Thyroid gland (tissue), 4 donors: ENCODE measurements around the gene CEP131. TPM values are rescaled to one million over a fixed set of nuclear protein-coding genes. Genes with fewer than 3 reads are reported as not detected.

Experiments
- DNase-seq, 2 donors: peaks; one replicate each; pipeline ENCODE4 v3.0.0-alpha.2; 2019
- H3K27ac ChIP-seq, 3 donors: fragments of 200-600 bp; sonication (generic); 1 replicate in 2 of 3; 2 replicates in 1 of 3; pipeline ENCODE4 v1.5.1; 2016 to 2019; ENCODE audit warnings: mild to moderate bottlenecking in 1 of 3, moderate library complexity in 1 of 3
- H3K27me3 ChIP-seq: fragments of 200-600 bp; sonication (generic); one replicate; pipeline ENCODE4 v1.5.1; 2019
- H3K36me3 ChIP-seq, 2 donors: fragments of 200-600 bp; sonication (generic); one replicate each; pipeline ENCODE4 v1.5.1; 2016 to 2019
- H3K4me1 ChIP-seq, 2 donors: fragments of 200-600 bp; sonication (generic); one replicate each; pipeline ENCODE4 v1.5.1; 2017 to 2019
- H3K4me3 ChIP-seq, 3 donors: fragments of 200-600 bp; sonication (generic); replicated peaks in 1 of 3; 1 replicate in 2 of 3; 2 replicates in 1 of 3; pipeline ENCODE4 v1.5.1; 2016; ENCODE audit warnings: mild to moderate bottlenecking in 1 of 3
- H3K9me3 ChIP-seq: fragments of 200-600 bp; sonication (generic); one replicate; pipeline ENCODE4 v1.5.1; 2017
- POLR2A ChIP-seq, 2 donors: fragments of 450-650 bp; IDR thresholded peaks; one replicate each; pipeline ENCODE4 v1.6.1; 2017; ENCODE audit warnings: antibody characterized with exemption in 2 of 2, mild to moderate bottlenecking in 2 of 2, moderate library complexity in 1 of 2
- WGBS, 2 donors: methylation state at CpG; one replicate each; pipeline ENCODE4 v1.1.5; 2017; 5-methylcytosine and 5-hydroxymethylcytosine counted together
- intact Hi-C: fragments of 100-400 bp; cut with DNase I; formaldehyde crosslinking; loops from one replicate; pipeline ENCODE4 v1.15.1; 2023
- total RNA-seq, 4 donors: library from RNA; depleted of rRNA; stranded (reverse); fragments of >200 nt; gene quantifications; one replicate each; pipeline ENCODE4 v1.2.3, GENCODE V29; 2016
- TF ChIP-seq, protein P1 (sequence below), 6 experiments: fragments of 200-600 bp in 3 of 6; fragments of 450-650 bp in 3 of 6; sonication (generic) in 3 of 6; IDR thresholded peaks; one replicate each; pipeline ENCODE4 v1.5.1; 2016 to 2019; ENCODE audit warnings: antibody characterized with exemption in 6 of 6, mild to moderate bottlenecking in 2 of 6, inconsistent platforms in 1 of 6, moderate library complexity in 1 of 6

Gene CEP131
- total RNA-seq, 4 donors from 2014 or later, result 6.9 to 12.0 (median 8.6) TPM

DNA sequence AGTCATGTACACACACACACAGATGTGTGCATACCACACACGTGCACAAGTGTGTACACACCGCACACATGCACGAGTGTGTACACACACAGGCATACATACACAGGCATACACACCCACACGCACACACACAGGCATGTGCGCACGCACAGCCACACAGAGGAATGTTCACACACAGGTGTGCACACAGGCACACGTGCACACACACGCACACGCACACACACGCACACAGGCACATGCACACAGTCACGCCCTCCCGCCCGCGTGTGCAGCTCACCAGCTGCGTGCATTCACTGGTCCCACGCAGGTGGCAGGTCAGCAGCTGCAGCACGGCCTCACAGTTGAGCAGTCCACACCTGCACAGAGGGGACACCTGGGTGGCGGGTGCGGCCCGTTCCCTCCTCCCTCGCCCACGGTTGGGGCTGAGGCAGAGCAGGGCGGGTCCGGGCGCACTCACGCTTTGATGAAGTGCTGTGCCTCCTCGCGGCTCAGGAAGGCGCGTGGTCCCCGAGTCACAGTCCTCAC is 8.4 kb upstream of the CEP131 start:
- TF ChIP-seq, protein P1, sequence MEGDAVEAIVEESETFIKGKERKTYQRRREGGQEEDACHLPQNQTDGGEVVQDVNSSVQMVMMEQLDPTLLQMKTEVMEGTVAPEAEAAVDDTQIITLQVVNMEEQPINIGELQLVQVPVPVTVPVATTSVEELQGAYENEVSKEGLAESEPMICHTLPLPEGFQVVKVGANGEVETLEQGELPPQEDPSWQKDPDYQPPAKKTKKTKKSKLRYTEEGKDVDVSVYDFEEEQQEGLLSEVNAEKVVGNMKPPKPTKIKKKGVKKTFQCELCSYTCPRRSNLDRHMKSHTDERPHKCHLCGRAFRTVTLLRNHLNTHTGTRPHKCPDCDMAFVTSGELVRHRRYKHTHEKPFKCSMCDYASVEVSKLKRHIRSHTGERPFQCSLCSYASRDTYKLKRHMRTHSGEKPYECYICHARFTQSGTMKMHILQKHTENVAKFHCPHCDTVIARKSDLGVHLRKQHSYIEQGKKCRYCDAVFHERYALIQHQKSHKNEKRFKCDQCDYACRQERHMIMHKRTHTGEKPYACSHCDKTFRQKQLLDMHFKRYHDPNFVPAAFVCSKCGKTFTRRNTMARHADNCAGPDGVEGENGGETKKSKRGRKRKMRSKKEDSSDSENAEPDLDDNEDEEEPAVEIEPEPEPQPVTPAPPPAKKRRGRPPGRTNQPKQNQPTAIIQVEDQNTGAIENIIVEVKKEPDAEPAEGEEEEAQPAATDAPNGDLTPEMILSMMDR (IDR thresholded peaks at IDR 0.05), result no peak
- no peak for TF ChIP-seq POLR2A (IDR thresholded peaks at IDR 0.05)
- DNase-seq, result no peak
- WGBS, 2 donors, result 87 to 89% methylated on average over 9 to 30 of the region's 31 CpGs
- H3K4me3 ChIP-seq, result no peak overlapping the region
- peaks cover 13 to 30% of the 10 kb centered on the region in 2 donors for H3K36me3 ChIP-seq
- H3K9me3 ChIP-seq, result no peaks in the 10 kb centered on the region
- intact Hi-C loops, result no loop called here
- no peak overlapping the region for H3K27ac ChIP-seq
- no peaks in the 10 kb centered on the region for H3K4me1 ChIP-seq
- no peaks in the 10 kb centered on the region for H3K27me3 ChIP-seq

GRCh38 chr17:81230043-81230820 is 7.5 kb upstream of the CEP131 start:
- no peaks in the 10 kb centered on the region for H3K27me3 ChIP-seq
- intact Hi-C loops, result no loop called here
- no peaks in the 10 kb centered on the region for H3K9me3 ChIP-seq
- no peak for DNase-seq
- H3K4me1 ChIP-seq, result no peaks in the 10 kb centered on the region
- 95 to 96% methylated on average over 13 to 21 of the region's 26 CpGs for WGBS, 2 donors
- no peak overlapping the region for H3K4me3 ChIP-seq
- H3K27ac ChIP-seq, result no peak overlapping the region
- H3K36me3 ChIP-seq, result peaks cover 13 to 30% of the 10 kb centered on the region in 2 donors
- no peak for TF ChIP-seq POLR2A (IDR thresholded peaks at IDR 0.05)
- TF ChIP-seq, protein P1 (IDR thresholded peaks at IDR 0.05), result no peak

DNA sequence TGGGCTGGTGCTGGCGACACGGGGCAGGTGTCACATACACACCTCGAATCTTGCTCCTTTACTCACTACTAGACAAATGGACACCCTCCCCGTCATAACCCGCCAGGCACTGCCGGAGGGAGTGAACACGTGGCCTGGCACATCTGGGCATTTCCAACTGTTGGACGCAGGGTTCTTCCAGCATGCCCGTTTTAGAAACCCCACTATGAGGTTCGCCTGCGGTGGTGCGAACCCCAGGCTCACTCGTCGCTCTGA is 6.8 kb upstream of the CEP131 start:
- Histone ChIP-seq H3K4me1 (no peaks in the 10 kb centered on the region), H3K9me3 (no peaks in the 10 kb centered on the region), H3K4me3 (no peak overlapping the region), H3K27me3 (no peaks in the 10 kb centered on the region), H3K27ac (no peak overlapping the region), H3K36me3 (peaks cover 13 to 30% of the 10 kb centered on the region in 2 donors)
- no peak for DNase-seq
- intact Hi-C loops, result loop anchor here (10.0 kb wide), 1 partner anchor 195 kb away; the partner anchor contains the start of gene BAIAP2
- TF ChIP-seq, protein P1 (IDR thresholded peaks at IDR 0.05), result no peak
- TF ChIP-seq POLR2A (IDR thresholded peaks at IDR 0.05), result no peak
- WGBS, 2 donors, result 93 to 96% methylated on average over 14 of the region's 14 CpGs

DNA sequence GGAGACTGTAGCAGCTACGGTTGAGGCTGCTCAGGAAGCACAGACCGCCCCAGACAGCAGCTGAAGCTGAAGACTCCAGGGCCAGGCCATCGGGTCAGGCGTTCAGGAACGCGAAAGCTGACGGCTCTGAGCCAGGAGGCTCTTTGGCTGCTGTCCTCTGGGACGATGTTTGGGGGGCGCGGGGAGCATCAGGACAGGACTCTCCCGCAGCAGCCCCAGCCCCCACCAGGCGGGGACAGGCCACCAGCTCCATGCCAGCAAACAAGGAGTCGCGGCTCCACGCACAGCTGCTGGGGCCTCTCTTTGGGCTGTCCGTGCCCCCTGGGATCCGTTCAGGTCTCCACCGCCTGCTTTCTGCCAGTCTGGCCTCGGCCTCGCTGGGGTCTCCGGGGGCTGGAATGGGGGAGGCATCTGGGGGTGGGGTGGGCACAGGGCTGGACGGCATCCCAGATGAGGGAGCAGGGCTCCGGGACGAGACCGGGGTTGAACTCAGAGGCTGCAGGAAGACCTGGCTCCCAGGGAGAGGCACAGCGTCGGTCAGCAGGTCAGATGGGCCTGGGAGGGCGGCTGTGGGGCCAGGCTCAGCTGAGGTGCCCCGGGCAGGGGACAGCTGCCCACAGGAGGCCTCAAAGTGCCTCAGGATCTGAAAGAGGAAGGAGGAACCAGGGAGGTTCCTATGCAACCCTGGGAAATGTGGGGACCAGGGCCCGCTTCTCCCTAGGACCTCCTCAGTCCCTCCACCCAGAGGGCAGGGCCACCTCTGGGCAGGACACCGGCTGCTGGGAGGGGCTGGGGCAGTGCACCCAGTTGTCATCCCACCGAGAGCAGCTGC is 6.3 kb upstream of the CEP131 start:
- intact Hi-C loops, result loop anchor here (10.0 kb wide), 1 partner anchor 194 kb away; the partner anchor contains the start of gene BAIAP2
- Histone ChIP-seq H3K9me3 (no peaks in the 10 kb centered on the region), H3K36me3 (peaks cover 13 to 30% of the 10 kb centered on the region in 2 donors), H3K27me3 (no peaks in the 10 kb centered on the region), H3K4me3 (no peak overlapping the region), H3K4me1 (no peaks in the 10 kb centered on the region), H3K27ac (no peak overlapping the region)
- TF ChIP-seq, protein P1 (IDR thresholded peaks at IDR 0.05), result no peak
- TF ChIP-seq POLR2A (IDR thresholded peaks at IDR 0.05), result no peak
- 89 to 94% methylated on average over 15 to 27 of the region's 32 CpGs for WGBS, 2 donors
- no peak for DNase-seq
